Naive B cell (primary cell): Measurements from ENCODE around the gene LDB1. TPM values are rescaled to one million over a fixed set of nuclear protein-coding genes. Genes with fewer than 3 reads are reported as not detected.

Source experiments
- polyA plus RNA-seq, 6 donors: library from polyadenylated mRNA; unstranded; fragments of 300-500 nt; fragmentation: Illumina TruSeq; gene quantifications; one replicate each; pipeline ENCODE4 v1.2.3, GENCODE V29; 2021; ENCODE audit warnings: low read depth in 6 of 6

Gene LDB1
- polyA plus RNA-seq, 6 donors from 2014 or later = 7.1 to 37.9 (median 30.5) TPM

Other genes with a start within 250 kb of the LDB1 start
- gene ARMH3, start 64.2 kb downstream of the LDB1 start, polyA plus RNA-seq = 10 to 100 TPM; 29.9 to 56.9 (median 46.8) TPM
- gene HPS6, start 55.0 kb downstream of the LDB1 start, polyA plus RNA-seq = 10 to 100 TPM; 16.3 to 31.9 (median 21.2) TPM
- gene PPRC1, start 12.7 kb upstream of the LDB1 start, polyA plus RNA-seq = 10 to 100 TPM in 3 of 6 donors, 1 to 10 TPM in 3; 6.4 to 24.1 (median 9.7) TPM
- gene NOLC1, start 32.0 kb upstream of the LDB1 start, polyA plus RNA-seq = 10 to 100 TPM in 5 of 6 donors, 1 to 10 TPM in 1; 8.6 to 59.3 (median 47.1) TPM
- gene ELOVL3, start 105.9 kb upstream of the LDB1 start, polyA plus RNA-seq = not detected
- gene PITX3, start 121.1 kb upstream of the LDB1 start, polyA plus RNA-seq = not detected
- 10 to 100 TPM in 1 of 6 donors, 1 to 10 TPM in 5; 3.9 to 14.8 (median 6.2) TPM for gene GBF1, start 125.2 kb upstream of the LDB1 start, polyA plus RNA-seq